Activated CD4-positive, CD25-positive, alpha-beta regulatory T cell (primary cell): ENCODE data around the gene ESRRG.
"Not testable (repeated sequence)": the region's sequence is repeated elsewhere in the genome, so short reads cannot be mapped to it uniquely, and the experiment has no call there.

Source experiments
- DNase-seq, 4 experiments: peaks; one replicate each; lab custom pipeline; 2025; lab: John Stamatoyannopoulos, UW

Gene ESRRG

DNA sequence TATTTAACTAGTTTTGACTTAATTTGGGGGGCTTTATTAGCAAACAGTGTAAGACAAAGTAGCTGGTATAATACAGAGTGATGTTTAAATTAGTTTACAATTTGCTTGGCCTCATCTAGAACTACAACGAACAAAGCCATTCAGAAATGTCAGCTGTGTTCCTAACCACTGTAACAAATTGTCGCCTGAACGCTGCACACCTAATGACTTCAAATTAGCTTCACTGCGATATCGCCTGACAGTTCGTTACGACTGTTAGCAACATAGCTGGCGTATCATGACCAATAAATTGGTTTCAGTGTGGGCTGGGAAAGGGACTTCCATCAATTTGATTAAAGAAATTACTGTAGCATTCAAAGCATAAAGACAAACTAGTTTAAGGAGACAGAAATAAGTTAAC lies 160.1 kb downstream of the ESRRG start:
- no peak for DNase-seq

DNA sequence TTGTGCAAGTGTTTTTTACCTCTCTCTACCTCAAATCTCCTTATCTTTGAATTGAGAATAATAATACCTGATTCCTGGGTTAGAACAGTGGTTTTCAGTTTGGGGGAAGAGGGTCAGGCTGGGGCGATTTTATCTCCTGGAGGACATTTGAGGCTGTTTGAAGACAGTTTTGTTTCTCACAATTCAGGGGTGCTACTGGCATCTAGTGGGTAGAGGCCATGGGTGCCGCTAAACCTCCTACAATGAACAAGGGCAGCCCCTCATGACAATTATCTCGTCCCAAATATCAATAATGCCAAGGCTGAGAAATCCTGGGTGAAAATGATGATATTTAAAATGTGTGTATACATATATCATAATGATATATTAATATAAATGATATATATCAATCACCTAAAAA lies 160.8 kb downstream of the ESRRG start:
- DNase-seq: no peak

DNA sequence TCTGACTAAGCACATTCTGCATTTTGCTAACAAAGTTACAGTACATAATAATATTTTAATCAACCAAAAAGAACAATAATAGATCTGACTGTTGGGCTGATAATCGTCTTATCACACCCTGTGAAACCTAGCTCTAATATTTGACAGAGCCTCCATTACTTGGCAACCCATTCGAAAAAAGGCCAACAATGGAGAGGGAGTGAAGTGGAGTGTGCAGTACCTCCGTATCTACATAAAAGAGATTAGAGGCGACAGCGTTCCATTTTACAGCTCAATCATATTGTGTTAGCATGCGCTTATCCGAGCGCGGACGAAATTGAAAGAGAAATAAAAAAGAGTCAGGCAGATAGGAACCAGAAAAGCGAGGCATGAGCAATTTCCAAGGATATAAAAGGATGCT lies 162.7 kb downstream of the ESRRG start:
- no peak for DNase-seq

DNA sequence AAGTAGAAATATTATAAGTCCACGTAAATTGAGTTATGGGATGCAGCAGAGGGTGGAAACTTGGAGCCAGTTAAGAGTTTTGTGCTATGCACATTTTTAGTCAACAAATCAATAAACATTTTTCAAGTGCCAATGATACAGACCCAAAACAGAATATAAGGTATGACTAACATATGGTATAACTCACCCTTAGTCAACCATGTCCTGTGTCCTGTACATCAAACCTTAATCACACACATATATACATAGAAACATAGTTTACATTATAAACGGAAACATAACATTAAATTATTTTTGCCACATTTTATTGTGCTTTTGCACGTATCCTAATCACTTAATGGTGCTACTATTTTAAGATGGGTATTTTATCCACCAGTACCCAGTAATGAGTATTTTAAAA lies 163.9 kb downstream of the ESRRG start:
- DNase-seq: no peak

DNA sequence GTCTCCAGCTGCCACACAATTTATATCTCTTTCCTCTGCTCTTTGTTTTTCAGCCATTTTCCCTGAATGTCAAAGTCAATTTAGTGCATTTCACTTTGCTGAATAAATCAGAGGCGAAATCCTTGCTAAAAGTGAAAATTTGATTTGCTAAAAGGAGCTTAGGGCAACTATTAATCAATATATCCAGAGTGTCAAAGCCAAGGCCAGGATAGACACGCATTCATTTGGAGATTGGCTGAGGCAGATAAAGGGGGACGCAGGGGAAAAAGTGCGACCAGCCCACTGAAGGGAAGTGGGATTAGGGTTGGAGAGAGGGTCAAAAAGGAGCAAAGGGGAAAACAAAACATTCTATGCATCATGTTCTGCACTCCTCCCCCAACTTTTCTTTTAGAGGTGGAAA lies 167.6 kb downstream of the ESRRG start:
- no peak for DNase-seq

DNA sequence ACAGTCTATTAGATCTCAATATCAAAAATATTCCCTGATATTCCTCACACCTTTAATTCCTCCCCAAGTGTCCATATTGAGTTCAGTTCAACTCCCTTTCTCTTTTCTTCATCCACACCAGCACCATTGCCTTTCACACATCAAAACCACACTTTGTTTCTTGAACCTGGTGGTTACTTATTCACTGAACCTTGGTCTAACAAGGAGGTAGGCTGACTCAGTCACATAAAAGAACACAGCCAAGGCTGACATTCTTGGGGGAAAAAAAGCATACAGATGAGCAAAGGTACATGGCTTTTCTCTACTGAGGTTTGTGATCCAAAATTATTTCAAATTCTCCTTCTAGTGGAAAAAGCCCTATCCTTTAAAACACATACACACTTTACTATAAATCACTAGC lies 168.3 kb downstream of the ESRRG start:
- no peak for DNase-seq

DNA sequence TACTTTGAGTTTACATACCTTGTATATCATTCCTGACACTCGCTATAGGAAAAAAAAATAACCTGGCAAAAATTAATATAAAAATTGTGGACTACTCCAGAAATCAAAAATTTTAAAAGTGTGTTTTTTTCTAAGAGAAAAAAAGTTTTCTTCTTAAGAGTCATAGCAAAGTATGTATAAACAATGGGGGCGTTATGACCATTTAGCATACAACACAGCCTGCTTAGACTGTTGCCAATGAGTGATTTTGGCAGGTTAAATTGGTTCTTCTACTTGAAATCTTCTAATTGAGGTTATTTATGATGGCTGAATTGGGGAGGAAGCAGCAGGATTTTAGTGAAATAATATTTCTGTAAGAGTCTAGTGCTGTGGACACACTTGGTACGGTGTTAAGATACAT lies 169.5 kb downstream of the ESRRG start:
- DNase-seq: no peak

DNA sequence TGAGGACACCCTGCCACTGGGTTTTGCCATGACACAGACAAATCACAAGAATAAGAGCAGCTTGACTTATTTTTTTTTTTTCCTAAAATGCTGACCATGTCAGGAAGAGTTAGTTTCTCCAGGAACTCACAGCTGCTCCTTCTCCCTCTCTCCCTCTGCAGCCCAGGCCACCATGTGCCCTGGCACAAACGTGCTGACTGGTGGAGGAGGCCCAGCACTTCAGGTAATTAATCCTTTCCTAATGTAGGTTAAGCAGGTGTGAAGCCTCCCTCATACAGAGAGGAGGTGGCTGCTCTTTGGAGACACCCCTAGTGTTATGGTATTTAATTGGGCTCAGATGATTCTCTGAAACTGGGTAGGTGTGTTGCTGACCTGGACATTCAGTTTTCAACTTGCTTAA lies 170.2 kb downstream of the ESRRG start:
- DNase-seq: no peak

DNA sequence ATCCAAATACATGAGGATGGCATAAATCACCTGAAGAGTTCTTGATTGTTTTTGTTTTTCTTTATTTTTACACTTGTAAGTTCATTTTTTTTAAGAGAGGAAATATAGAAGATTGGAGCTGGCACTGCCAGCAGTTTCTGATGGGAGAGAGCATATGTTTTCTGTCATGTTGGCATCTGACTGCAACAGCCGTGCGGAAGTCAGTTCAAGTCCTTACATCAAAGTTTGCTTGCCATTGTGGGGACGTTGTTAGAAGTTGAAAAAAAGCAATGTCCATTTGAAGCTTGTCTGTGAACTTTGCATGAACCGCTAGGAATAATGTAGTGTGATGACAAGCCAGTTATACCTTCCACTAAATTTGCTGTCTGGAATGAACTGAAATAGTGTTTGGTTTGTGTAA lies 173.4 kb downstream of the ESRRG start:
- no peak for DNase-seq

DNA sequence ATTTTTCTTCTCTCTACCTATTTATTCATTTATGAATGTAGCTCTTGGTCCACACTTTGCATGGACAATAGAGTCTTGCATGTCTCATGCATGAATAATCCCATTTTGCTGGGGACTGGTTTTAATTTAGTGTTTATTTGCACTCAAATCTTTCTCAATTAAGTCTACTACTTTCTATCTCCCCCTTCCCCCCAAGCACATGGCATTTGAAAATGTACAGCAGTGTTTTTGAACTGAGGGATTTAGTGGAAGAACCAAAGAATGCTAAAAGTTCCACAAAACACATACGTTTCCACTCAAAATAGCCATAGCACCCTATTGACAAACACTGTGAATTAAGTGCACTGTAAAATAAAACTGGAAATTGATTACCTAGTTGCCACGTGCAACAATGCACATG lies 180.5 kb downstream of the ESRRG start:
- DNase-seq: no peak

DNA sequence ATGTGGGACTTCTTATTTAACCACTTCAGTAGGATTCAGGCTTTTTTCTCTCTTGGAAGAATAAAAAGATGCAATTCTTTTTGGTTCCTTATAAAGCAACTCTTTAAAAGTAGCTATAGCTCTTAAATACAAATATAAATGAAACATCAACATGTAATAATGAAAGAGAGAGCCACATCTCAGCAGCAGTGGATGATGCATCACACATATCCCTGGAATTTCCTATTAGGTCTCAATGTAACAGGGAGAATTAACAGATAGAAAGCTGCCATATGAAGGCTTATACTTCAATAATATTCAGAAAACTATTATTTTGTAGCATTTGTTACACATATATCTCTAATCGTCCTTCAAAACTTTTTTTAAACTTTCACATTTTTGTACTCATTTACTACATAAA lies 181.0 kb downstream of the ESRRG start:
- DNase-seq: no peak

DNA sequence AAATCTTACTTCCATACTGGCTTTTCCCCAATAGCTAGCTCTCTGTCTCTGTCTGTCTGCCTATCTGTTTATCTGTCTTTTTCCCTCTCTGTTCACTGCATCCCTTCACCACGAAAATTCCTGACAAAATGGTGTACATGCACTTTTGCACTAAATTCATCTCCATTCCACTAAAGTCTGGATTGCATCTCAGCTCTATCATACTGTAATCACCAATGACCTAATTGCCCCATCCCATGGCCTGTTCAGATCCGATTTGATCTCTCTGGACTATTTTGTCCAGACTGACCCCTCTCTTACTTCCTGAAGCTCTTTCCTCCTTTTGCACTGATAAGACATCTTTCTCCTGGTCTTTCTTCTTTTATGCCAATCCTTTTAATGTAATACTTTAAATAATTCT lies 187.5 kb downstream of the ESRRG start:
- DNase-seq: no peak

DNA sequence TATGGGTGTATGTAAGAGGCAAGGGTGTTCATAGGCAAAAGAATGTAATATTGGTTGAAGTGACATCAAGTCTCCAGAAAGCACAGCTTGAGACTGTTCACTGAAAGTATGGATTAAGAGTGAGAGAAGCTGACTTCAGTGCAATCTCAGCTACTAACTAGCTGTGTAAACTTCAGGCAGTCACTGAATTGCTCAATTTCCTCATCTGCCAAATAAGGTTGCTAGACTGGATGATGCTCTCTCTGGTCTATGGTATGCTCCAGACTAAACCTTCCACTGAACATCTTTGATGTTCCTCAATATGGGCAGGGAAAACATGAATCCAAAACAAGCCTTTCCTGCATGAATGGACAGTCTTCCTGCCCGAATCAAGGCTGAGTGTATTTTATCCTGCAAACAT lies 188.2 kb downstream of the ESRRG start:
- no peak for DNase-seq

DNA sequence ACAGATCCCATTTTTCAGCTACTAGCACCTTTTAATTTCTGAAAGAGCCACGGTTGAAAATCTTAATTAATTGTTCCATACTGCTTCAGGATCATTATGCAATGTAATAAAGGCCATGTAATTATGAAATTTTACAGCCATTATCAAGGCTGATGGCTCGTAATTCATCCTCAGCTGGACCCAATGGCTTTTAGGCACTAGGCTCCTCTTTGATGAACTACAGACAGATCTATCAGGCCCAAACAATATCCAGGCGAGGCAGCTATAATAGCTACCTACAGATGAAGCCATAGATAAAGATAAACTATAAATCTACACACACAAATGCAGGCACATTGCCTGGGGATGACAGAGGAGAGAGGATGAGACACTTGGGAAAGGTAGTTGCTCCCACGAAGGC lies 189.5 kb downstream of the ESRRG start:
- DNase-seq: no peak

DNA sequence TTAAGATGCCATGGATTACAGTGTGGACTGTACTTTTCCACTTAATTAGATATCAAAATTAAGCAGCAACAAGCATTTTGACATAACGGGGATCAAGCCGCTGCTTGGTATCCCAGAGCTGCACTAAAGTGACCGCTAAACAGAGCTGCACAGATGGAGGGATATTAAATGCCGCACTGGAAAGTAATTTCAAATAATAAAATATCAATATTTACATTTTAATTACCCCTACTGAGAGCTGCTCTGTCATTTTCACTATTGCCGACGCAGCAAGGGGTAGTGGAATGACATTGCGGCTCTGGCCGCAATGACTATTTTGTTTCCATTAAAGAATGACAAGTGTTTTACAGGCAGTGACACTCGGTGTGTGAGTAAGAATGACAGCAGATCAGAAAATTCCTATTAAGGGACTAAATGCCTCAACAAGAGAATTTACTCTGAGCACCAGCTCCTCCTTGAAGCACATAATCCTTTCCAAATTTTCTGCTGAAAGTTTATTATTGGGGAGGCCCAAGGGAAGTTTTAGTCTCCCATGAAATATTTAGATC lies 190.9 kb downstream of the ESRRG start:
- DNase-seq: no peak

DNA sequence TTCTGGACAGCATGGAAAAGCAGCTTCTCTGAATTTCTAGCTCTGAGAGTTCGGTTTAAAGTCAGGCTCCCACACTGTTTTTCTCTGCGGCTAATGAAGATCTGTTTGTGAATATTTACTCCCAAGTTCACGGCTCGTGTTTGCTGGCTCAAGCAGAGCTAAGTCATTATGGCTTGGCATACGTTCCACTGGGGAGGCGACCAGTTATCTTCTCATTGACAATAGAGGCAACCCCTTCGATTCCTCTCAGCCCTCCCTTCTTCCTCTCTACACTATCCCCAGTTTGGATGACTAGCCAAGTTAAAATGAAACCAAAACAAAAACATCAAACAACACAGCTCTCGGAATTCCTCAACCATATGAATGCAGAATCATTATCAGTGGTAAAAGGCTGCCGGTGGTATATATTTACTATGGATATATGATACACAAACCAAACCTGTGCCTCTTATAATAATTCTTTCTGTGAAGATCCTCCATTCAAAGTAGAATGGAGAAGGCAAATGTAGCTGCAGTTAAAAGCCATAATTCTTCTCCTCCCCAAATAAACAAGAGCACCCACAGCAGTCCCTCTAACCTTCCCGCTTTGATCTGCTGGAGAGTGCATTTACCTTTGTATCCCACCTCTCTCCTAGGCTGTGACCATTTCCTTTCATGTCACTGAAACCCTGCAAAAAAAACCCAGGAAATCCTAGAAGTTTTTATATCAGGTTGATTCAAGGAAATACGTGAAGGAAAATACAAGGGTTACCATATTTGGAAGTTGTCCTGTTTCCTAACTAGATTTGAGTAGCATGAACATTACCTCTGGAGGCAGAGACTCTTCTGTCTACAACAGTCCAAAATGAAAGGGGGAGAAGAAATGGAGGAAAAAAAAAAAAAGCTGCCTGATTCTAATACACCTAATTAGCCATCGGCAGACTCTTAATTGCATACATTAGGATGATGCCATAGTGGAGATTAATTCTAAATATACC lies 191.7 kb downstream of the ESRRG start:
- DNase-seq: no peak

DNA sequence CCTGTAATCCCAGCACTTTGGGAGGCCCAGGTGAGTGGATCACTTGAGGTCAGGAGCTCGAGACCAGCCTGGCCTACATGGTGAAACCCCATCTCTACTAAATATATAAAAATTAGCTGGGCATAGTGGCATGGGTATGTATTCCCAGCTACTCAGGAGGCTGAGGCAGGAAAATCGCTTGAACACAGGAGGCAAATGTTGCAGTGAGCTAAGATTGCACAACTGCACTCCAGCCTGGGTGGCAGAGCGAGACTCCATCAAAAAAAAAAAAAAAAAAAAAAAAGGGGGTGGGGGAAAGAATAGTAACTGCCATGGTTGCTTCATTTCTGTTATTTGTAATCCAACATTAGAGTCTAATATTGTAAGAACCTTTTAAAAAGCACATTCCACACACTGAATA lies 193.4 kb downstream of the ESRRG start:
- DNase-seq: not testable (repeated sequence)

DNA sequence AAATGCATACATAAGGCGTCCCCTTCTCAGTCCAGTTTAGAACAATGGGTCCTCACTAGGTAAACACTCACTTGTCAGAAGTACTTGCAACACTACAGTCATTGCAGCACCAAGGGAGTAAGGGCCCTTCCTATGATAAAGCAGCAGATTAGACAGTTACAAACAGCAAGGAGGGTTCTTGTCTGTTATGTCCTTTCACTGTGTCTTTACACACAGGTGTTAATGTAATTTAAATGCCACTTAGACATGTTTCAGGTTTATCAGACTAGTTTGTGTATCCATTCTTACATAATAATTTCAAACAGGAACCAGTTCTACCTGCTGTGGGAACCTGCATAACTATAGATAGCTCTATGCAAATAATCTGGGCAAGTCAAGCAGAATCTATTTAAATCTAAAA lies 194.4 kb downstream of the ESRRG start:
- DNase-seq: no peak

DNA sequence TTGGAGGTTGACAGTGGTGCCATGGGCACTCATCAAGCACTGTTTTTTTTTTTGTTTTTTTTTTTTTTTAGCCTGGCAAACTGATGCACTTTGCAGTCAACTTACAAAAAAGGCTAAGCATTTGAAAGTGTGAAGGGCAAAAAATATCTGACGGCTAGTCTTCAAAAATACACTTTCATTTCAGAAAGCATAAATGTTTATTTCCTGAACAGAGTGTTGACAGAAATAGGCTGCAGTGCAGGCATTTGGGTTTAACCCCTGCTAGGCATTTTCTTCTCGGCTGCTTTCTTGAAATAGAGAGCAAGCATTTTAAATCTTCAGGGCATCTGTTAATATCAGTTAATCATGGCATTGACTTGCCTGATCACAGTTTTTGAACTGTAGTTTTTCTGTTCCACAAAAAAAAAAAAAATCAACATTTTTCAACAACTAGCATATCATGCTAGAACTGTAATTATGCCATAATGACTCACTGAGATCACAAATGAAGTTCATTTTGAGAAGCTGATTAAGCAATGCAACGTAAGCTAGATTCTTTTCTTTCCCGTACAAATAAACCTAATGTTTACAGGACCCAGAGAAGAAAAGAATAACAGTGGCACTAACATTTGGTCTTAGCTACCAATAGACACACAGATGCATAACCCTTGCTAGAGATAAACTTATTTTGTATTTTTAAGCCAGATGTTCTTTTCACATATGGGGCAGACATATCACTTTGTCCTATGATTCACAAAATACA lies 199.6 kb downstream of the ESRRG start:
- no peak for DNase-seq

DNA sequence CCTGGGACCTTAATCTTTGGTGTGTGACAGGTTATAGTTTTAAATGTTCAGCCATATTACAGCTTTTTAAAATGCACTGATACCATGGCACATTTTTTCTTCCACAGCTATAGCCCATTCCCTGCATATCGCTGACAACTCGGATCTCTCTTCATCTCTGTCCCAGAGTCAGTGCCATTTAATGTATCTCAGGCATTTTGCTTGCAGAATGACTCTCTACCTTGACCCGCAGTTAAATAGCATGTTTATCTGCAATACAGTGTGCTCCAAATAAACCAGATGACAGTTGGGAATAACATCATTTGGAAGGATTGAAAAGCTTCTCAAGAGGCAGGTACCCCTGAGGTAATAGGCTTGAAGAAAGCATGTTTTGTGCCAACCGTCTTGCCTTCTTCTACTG lies 200.2 kb downstream of the ESRRG start:
- DNase-seq: no peak

DNA sequence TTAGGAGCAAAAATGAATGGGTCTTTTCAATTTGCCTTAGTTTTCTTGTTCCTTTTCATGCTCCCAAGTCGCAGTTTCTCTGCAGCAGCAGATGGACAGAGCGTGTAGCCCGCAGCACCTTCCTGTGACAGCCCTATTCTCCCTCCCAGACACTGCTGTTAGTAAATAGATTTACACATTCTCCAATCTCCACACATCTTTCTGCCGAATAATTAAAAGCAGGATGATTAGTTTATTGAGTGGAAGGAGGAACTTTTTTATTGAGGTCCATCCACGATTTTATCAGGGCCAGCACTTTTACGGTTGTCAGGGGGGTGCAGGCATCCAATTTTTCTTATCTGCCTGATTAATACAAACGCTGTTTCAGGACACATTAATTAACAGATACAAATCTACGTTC lies 201.8 kb downstream of the ESRRG start:
- no peak for DNase-seq

DNA sequence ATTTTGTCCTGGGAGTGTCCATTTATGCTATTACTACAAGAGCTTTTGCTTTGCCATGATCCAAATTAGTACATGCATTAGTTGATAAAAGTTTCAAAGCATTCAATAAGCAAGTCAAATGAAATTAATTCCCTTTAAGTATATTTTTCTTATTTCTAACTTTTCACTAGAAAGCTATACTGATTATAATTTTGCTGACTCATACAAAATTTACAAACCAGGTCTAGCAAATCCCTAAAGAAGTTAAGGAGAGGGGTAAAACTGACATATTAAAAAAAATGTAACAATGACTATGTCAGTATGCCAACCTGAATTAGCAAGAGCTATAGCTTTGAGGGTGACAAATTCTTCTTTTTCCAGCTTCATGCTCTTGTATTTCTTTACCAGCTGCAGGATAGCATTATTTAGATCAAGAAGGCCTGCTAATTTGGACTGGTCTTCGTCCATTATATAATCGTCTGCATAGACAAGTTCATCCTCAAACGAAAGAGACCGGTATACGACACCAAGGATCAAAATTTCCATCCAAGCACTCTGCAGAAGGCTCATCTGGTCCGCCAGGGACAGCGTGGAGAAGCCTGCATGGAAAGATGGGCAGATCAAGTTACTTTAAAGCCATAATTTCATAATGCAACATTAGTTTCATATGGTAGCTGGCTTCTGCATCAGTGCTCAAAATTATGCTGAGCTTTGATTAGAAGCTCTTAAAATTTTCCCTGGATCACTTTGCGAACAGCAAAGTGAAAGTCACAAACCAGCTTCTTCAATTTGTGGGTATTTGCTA lies 204.2 kb downstream of the ESRRG start:
- DNase-seq: no peak
